GM18951 (cell line): ENCODE data around the gene PWWP2B.
"Not testable (repeated sequence)": the region's sequence is repeated elsewhere in the genome, so short reads cannot be mapped to it uniquely, and the experiment has no call there.

ENCODE experiments used
- POLR2A ChIP-seq: IDR thresholded peaks from 4 replicates; pipeline ENCODE4 v1.6.1; 2011; ENCODE audit warnings: mild to moderate bottlenecking; ENCODE audit not compliant: insufficient read length, insufficient read depth; ENCODE audit errors: extremely low read depth
- in situ Hi-C: fragments of 300-500 bp; cut with MboI; formaldehyde crosslinking; loops from one replicate; pipeline ENCODE4 v1.12.0; 2022; ENCODE audit warnings: low sequenced_read_pairs, mixed read lengths, inconsistent platforms; ENCODE audit not compliant: unreplicated experiment

PWWP2B gene

DNA sequence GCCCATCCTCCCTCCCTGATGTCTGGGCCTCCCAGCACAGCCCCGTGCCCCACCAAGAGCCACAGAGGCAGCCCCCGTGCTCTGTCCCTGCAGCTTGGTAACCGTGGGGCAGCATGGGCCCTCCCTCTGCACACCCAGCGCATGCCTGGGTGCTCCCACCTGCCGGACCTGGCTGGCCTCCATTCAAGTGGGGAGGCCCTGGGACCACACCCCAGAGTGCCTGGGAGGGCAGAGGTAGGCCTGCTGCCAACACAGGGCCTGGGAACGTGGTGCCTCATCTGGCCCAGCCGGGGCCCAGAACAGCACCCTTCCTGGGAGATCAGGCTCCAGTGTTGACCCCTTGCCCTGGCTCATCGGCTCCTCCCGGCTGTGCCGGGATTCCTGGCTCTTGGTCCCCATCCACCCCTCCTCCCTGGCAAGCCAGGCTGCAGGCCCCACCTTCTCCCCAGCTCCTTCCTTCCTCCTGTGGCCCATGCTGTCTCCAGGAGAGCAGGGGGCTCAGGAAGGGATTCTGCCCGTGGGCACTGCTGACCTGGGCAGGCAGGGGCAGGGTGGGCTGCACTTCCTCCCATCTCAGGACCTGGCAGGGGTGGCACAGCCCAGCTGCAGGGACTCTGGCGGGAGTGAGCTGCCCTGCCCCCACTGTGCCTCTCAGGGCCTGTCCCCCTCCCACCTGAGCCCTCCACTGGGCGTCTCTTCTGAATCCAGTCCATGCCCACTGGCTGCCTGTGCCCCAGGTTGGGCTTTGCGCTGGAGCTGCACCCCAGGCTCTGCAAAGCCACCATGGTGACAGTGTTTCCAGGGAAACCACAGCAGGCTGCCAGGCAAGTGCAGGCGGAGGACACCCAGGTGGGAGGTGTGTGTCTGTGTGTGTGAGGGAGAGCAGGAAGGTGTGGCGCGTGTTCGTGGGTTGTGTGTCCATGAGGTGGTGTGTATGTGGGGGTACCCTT, 32.6 kb downstream of the PWWP2B start:
- in situ Hi-C loops: no loop called here
- TF ChIP-seq POLR2A: no peak

- in situ Hi-C loops: no loop called here
- TF ChIP-seq POLR2A: no peak
Observed at GRCh38 chr10:132430231-132430743, 33.3 kb downstream of the PWWP2B start.

DNA sequence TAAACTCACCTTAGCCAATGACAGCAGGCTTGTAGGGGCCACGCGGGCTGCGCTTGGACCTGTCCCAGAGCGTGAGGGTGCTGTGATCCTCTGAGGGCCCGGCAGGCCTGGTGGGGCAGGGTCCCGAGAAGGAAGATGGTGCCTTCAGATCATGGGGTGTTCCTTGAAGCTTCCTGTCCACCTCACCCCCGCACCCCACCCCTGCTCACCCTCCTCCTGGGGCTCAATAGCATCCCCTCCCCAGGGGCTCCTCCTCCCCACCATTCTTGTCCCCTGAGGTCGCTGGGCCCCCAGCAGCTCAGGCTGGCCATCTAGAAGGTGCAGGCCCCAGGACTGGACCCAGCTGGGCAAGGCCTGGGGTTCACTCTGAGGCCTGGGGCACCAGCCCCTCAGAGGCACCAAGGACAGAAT, 33.9 kb downstream of the PWWP2B start:
- in situ Hi-C loops: no loop called here
- no peak for TF ChIP-seq POLR2A

DNA sequence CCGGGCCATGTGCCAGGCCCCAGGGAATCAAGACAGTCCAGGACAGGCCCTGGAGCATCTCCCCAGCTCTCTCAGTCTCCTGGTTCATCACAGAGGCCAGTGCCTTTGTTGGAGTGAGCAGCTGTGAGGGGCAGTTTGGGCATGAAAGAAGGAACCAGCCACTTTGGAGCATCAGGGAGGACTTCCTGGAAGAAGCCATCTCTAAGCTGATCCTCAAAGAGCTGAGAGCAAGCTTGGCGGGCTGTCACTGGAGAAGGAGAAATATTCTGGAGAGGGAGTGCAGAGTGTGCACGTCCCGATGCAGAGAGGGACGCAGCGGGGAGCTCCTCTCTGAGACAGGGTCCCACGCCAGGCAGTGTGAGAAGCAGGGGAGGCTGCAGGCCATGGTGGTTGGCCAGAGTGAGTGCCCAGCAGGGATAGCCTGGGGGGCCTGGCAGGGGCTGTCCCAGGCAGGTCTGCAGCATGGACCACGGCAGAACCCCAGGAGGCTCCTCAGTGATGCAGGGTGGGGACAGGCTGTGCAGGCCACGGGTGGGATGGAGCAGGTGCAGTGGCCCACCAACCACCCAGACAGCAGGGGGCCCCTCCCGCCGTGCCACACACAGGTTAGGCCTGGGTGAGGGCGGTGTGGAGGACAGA, 34.7 kb downstream of the PWWP2B start:
- in situ Hi-C loops: no loop called here
- no peak for TF ChIP-seq POLR2A

DNA sequence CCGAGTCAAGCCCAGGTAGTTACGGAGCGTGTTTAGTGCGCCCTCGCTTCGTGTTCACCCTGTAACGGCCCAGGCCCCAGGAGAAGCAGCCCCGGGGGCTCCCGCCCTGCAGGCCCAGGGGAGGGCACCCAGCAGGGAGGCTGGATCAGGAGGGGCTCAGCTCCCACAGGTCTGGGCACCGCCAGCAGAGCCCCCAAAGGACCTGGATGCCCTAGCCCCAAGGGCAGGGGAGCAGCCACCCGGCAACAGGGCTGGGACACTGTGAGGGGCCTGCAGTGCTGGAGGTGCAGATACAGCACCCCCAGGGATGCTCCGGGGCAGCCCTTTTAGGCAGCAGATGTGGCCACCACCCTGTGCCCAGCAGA, 35.2 kb downstream of the PWWP2B start:
- in situ Hi-C loops: no loop called here
- no peak for TF ChIP-seq POLR2A

DNA sequence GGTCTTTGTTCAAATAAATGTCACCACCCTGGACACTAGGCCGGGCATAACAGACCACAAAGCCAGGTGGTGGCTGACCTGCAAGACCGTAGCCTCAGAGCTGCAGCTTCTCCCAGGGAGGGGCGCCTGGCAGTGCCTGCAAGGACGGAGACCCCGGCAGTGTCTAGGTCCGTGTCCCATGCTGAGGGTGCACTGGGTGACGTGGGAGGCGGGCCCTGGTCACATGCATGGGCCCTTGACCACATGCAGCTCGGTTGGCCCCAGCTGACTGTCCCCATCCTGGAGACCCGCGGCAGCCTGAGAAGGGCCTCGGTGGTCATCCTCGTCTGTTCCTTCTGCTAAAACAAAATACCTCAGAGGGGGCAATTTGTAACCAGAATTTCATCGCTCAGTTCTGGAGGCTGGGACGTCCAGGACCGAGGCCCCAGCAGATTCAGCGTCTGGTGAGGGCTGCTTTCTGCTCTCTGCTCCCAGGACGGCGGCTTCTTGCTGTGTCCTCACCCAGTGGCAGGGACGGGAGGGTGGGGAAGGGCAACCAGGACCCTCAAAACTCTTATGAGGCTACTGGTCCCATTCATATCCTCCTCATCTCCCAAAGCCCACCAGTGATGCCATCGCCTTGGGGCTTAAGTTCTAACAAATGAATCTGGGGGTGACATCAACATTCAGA, 36.8 kb downstream of the PWWP2B start:
- TF ChIP-seq POLR2A: no peak
- in situ Hi-C loops: no loop called here

- TF ChIP-seq POLR2A: no peak
- in situ Hi-C loops: no loop called here
Observed at GRCh38 chr10:132434405-132435005, 37.5 kb downstream of the PWWP2B start.

DNA sequence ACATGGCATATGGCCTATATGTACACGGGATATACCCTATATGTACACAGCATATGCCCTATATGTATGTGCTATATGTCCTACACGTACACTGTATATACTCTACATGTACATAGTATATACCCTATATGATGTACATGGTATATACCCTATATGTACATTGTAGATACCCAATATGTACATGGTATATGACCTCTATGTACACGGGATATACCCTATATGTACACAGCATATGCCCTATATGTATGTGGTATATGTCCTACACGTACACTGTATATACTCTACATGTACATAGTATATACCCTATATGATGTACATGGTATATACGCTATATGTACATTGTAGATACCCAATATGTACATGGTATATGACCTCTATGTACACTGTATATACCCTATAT, 38.3 kb downstream of the PWWP2B start:
- in situ Hi-C loops: not testable (repeated sequence)

GRCh38 chr10:132436096-132436495, 39.1 kb downstream of the PWWP2B start:
- in situ Hi-C loops: not testable (repeated sequence)

GRCh38 chr10:132436861-132437410, 39.9 kb downstream of the PWWP2B start:
- in situ Hi-C loops: no loop called here

DNA sequence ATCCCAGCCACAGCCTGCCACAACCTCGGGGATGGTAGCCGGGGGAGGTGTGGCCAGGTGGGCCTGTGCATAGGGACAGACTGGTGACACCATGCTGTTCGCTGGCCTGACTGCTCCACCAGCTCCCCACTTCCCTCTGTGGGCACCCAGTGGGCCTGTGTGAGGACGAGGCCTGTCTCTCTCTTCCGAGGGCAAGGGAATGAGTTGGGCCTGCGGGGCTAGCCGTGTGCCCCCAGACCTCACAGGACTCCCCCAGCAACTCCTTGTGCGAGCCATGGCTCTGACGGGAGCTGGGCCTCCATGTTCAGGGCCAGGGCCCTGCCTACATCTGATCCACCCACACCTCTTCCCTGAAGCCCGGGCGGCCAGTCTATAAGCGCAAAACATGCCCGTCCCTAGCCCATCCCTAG, 40.5 kb downstream of the PWWP2B start:
- in situ Hi-C loops: no loop called here
- TF ChIP-seq POLR2A: no peak

More at GRCh38 chr10:132436861-132437410, 39.9 kb downstream of the PWWP2B start:
- TF ChIP-seq POLR2A: no peak

DNA sequence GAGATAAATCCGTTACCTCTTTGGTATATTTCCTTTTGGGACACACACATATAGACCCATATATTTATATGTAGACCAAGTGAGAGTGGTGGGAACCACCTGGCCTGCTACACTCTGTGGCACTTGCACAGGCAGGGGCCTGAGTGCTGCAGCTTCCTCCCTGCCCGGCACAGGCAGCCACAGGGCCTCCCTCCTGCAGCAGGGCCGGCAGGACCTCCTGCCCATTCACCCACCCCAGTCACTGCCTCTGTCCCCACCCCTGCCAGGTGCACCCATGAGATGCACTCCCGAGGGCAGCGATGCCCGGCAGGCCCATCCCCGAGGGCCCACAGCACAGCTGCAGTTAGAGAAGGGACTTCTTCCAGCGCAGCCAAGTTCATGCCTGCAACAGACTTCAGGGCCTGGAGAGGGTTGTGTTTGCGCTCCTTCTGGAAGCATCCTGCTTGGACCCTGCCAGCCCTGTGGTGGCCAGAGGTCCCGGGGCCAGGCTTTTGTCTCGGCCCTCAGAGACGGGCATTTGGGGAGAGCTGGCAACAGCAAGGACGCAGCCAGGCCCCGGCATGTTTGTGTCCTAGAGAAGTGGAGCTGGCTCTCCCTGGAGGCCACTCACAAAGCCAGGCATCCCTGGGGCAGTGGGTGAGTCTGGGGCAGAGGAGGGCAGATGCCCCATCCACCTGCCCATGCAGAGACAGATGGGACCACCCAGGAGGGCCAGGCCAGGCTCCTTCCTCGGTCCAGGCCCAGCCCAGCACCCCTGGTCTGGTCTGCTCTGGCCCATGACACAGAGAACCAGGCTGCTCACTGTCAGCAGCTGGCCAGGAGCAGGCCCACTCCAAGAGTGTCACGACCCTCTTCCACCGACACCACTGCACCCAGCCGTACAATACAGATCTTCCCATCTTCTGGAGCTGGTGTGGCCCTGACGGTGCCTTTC, 41.4 kb downstream of the PWWP2B start:
- TF ChIP-seq POLR2A: no peak
- in situ Hi-C loops: no loop called here
